H9 (cell line): ENCODE results near the gene TEX51. TPM values are rescaled to one million over a fixed set of nuclear protein-coding genes. Genes with fewer than 3 reads are reported as not detected.

Experiments used
- DNase-seq: peaks from one replicate; pipeline ENCODE4 v3.0.0-alpha.2; 2017
- H2AFZ ChIP-seq: one replicate; pipeline ENCODE4 v1.6.1; 2013; ENCODE audit warnings: mild to moderate bottlenecking, low read length, control low read depth, moderate library complexity
- H2AK5ac ChIP-seq: 2 replicates; pipeline ENCODE4 v1.6.1; 2013; ENCODE audit warnings: low read length, control low read depth, mixed read lengths; ENCODE audit not compliant: insufficient read length
- H2BK120ac ChIP-seq: one replicate; pipeline ENCODE4 v1.6.1; 2013; ENCODE audit warnings: low read depth, mild to moderate bottlenecking, low read length, control low read depth, inconsistent platforms; ENCODE audit not compliant: poor library complexity, severe bottlenecking
- H2BK12ac ChIP-seq: 2 replicates; pipeline ENCODE4 v1.6.1; 2013; ENCODE audit warnings: low read length, control low read depth, mixed read lengths, low read depth; ENCODE audit not compliant: insufficient read length
- H2BK15ac ChIP-seq: 2 replicates; pipeline ENCODE4 v1.6.1; 2013; ENCODE audit warnings: low read depth, low read length, control low read depth
- H2BK20ac ChIP-seq: one replicate; pipeline ENCODE4 v1.6.1; 2013; ENCODE audit warnings: low read depth, mild to moderate bottlenecking, low read length, control low read depth, inconsistent platforms; ENCODE audit not compliant: poor library complexity, severe bottlenecking
- H2BK5ac ChIP-seq: 2 replicates; pipeline ENCODE4 v1.6.1; 2013; ENCODE audit warnings: low read length, control low read depth, mixed read lengths; ENCODE audit not compliant: insufficient read length
- H3K14ac ChIP-seq: 2 replicates; pipeline ENCODE4 v1.6.1; 2013; ENCODE audit warnings: low read length, control low read depth; ENCODE audit not compliant: insufficient read depth
- H3K18ac ChIP-seq: 2 replicates; pipeline ENCODE4 v1.6.1; 2013; ENCODE audit warnings: low read depth, mild to moderate bottlenecking, mixed read lengths, low read length, control low read depth; ENCODE audit not compliant: insufficient read length
- H3K23ac ChIP-seq: 2 replicates; pipeline ENCODE4 v1.6.1; 2013; ENCODE audit warnings: low read length, control low read depth, mixed read lengths, low read depth; ENCODE audit not compliant: insufficient read length
- H3K23me2 ChIP-seq: 2 replicates; pipeline ENCODE4 v1.6.1; 2013; ENCODE audit warnings: low read depth, mild to moderate bottlenecking, mixed read lengths, low read length, control low read depth; ENCODE audit not compliant: insufficient read length, poor library complexity, severe bottlenecking
- H3K27ac ChIP-seq: 2 replicates; pipeline ENCODE4 v1.5.1; 2013; ENCODE audit warnings: low read length, control low read depth, mixed read lengths, low read depth; ENCODE audit not compliant: insufficient read length
- H3K27me3 ChIP-seq: 2 replicates; pipeline ENCODE4 v1.6.1; 2013; ENCODE audit warnings: low read length, control low read depth, inconsistent platforms; ENCODE audit not compliant: insufficient read depth
- H3K4ac ChIP-seq: 2 replicates; pipeline ENCODE4 v1.6.1; 2013; ENCODE audit warnings: low read depth, mild to moderate bottlenecking, control low read depth, inconsistent platforms, low read length, moderate library complexity
- H3K4me1 ChIP-seq: 2 replicates; pipeline ENCODE4 v1.6.1; 2013; ENCODE audit warnings: low read length, control low read depth, inconsistent platforms; ENCODE audit not compliant: insufficient read depth
- H3K4me2 ChIP-seq: 2 replicates; pipeline ENCODE4 v1.6.1; 2013; ENCODE audit warnings: low read length, control low read depth, mixed read lengths; ENCODE audit not compliant: insufficient read length, insufficient read depth
- H3K56ac ChIP-seq: 2 replicates; pipeline ENCODE4 v1.6.1; 2013; ENCODE audit warnings: low read depth, mild to moderate bottlenecking, mixed read lengths, low read length, control low read depth; ENCODE audit not compliant: insufficient read length
- H3K79me1 ChIP-seq: 2 replicates; pipeline ENCODE4 v1.6.1; 2013; ENCODE audit warnings: low read depth, mild to moderate bottlenecking, moderate library complexity, low read length, control low read depth, inconsistent platforms; ENCODE audit not compliant: insufficient read depth, poor library complexity, severe bottlenecking
- H3K79me2 ChIP-seq: 2 replicates; pipeline ENCODE4 v1.6.1; 2013; ENCODE audit warnings: low read length, control low read depth, inconsistent platforms; ENCODE audit not compliant: insufficient read depth
- H3K9ac ChIP-seq: 2 replicates; pipeline ENCODE4 v1.6.1; 2013; ENCODE audit warnings: low read length, control low read depth, mixed read lengths; ENCODE audit not compliant: insufficient read length; ENCODE audit errors: extremely low read depth
- H3K9me3 ChIP-seq: one replicate; pipeline ENCODE4 v1.6.1; 2013; ENCODE audit warnings: low read depth, low read length, inconsistent platforms; ENCODE audit not compliant: control insufficient read depth
- H3T11ph ChIP-seq: one replicate; pipeline ENCODE4 v1.6.1; 2013; ENCODE audit warnings: mild to moderate bottlenecking, low read length, control low read depth, inconsistent platforms
- H4K20me1 ChIP-seq: one replicate; pipeline ENCODE4 v1.6.1; 2013; ENCODE audit not compliant: control insufficient read depth, insufficient read length, insufficient read depth
- H4K5ac ChIP-seq: 2 replicates; pipeline ENCODE4 v1.6.1; 2013; ENCODE audit warnings: low read depth, mild to moderate bottlenecking, mixed read lengths, low read length, control low read depth; ENCODE audit not compliant: insufficient read length
- H4K8ac ChIP-seq: replicated peaks from 2 replicates; pipeline ENCODE4 v1.6.1; 2013; ENCODE audit warnings: low read length, control low read depth, mixed read lengths, low read depth; ENCODE audit not compliant: insufficient read length
- H4K91ac ChIP-seq: 2 replicates; pipeline ENCODE4 v1.6.1; 2013; ENCODE audit warnings: low read depth, mild to moderate bottlenecking, moderate library complexity, mixed read lengths, low read length, control low read depth; ENCODE audit not compliant: insufficient read length
- H3K27ac Mint-ChIP-seq, 3 experiments: 2 replicates in 2 of 3; 3 replicates in 1 of 3; pipeline ENCODE4 v1.8.0; 2020 to 2021; ENCODE audit warnings: mixed read lengths in 3 of 3, mild to moderate bottlenecking in 1 of 3, moderate library complexity in 1 of 3
- H3K27me3 Mint-ChIP-seq: 2 replicates; pipeline ENCODE4 v1.8.0; 2021; ENCODE audit warnings: low read depth, mild to moderate bottlenecking, moderate library complexity, mixed read lengths
- H3K36me3 Mint-ChIP-seq, 3 experiments: 2 replicates in 2 of 3; 3 replicates in 1 of 3; pipeline ENCODE4 v1.8.0; 2020 to 2021; ENCODE audit warnings: low read depth in 3 of 3, mixed read lengths in 3 of 3; ENCODE audit not compliant: insufficient read depth in 1 of 3
- H3K4me1 Mint-ChIP-seq, 2 experiments: 2 replicates each; pipeline ENCODE4 v1.8.0; 2020; ENCODE audit warnings: mixed read lengths in 2 of 2
- H3K4me3 Mint-ChIP-seq, 2 experiments: 2 replicates in 1 of 2; 3 replicates in 1 of 2; pipeline ENCODE4 v1.8.0; 2020 to 2021; ENCODE audit warnings: mild to moderate bottlenecking in 2 of 2, mixed read lengths in 2 of 2, moderate library complexity in 1 of 2
- H3K9me3 Mint-ChIP-seq, 2 experiments: 2 replicates in 1 of 2; 3 replicates in 1 of 2; pipeline ENCODE4 v1.8.0; 2020; ENCODE audit warnings: mild to moderate bottlenecking in 2 of 2, mixed read lengths in 2 of 2, moderate library complexity in 1 of 2
- CTCF ChIP-seq: fragments of 200-600 bp; sonication (generic); conservative IDR thresholded peaks from 3 replicates; pipeline ENCODE4 v1.8.0; 2021; ENCODE audit warnings: antibody characterized with exemption, mild to moderate bottlenecking
- WGBS: extraction: QIAGEN DNeasy Blood & Tissue Kit; methylation state at CpG from one replicate; pipeline ENCODE4 v1.1.7; 2013; ENCODE audit warnings: missing lambda C conversion rate, low lambda C conversion rate, mixed read lengths; ENCODE audit not compliant: insufficient read length; ENCODE audit errors: extremely low coverage; 5-methylcytosine and 5-hydroxymethylcytosine counted together
- total RNA-seq: library from RNA; stranded (reverse); gene quantifications from 2 replicates; pipeline ENCODE4 v1.2.1, GENCODE V29; 2021

The TEX51 gene
- total RNA-seq, 1 experiment from 2014 or later: not detected

GRCh38 chr2:126916744-126917143 lies 18.1 kb downstream of the TEX51 start:
- DNase-seq: no peak
- H2AFZ ChIP-seq: no peak overlapping the region
- no peak overlapping the region for H2BK120ac ChIP-seq
- no peak overlapping the region for H3K18ac ChIP-seq
- no peak overlapping the region for H3K4me2 ChIP-seq
- H3K23ac ChIP-seq: no peak overlapping the region
- no peak overlapping the region for H4K8ac ChIP-seq
- H2BK12ac ChIP-seq: no peak overlapping the region
- no peaks in the 10 kb centered on the region for H3K9me3 ChIP-seq
- H3K56ac ChIP-seq: no peak overlapping the region
- H2BK20ac ChIP-seq: no peak overlapping the region
- no CpG with 5 or more reads among the region's 4 CpGs for WGBS
- no peaks in the 10 kb centered on the region for H4K20me1 ChIP-seq
- Mint-ChIP-seq H3K27me3 (peaks cover 26% of the 10 kb centered on the region), H3K36me3 (no peaks in the 10 kb centered on the region; a peak in 1 of 7 replicates), H3K27ac (no peak overlapping the region), H3K4me3 (no peak overlapping the region), H3K9me3 (no peaks in the 10 kb centered on the region; a peak in 1 of 5 replicates), H3K4me1 (0 out of 4 replicates have a peak, but pooled peaks cover 0 to 2% of the 10 kb centered on the region in 2 experiments)
- H2BK5ac ChIP-seq: no peak overlapping the region
- H3K4ac ChIP-seq: no peak overlapping the region
- H3K27ac ChIP-seq: no peak overlapping the region
- no peaks in the 10 kb centered on the region for H3K27me3 ChIP-seq
- H3K4me1 ChIP-seq: no peaks in the 10 kb centered on the region
- no peak overlapping the region for H3K14ac ChIP-seq
- no peak overlapping the region for H3T11ph ChIP-seq
- no peak overlapping the region for H4K91ac ChIP-seq
- no peak overlapping the region for H3K9ac ChIP-seq
- no peaks in the 10 kb centered on the region for H3K79me2 ChIP-seq
- H3K23me2 ChIP-seq: no peaks in the 10 kb centered on the region
- no peak for TF ChIP-seq CTCF
- H2BK15ac ChIP-seq: no peak overlapping the region
- no peaks in the 10 kb centered on the region for H3K79me1 ChIP-seq
- no peak overlapping the region for H2AK5ac ChIP-seq
- no peak overlapping the region for H4K5ac ChIP-seq
